B cell (primary cell): ENCODE data around the gene WFS1.

Experiments
- CTCF ChIP-seq: fragments of 200-600 bp; IDR thresholded peaks from one replicate; pipeline ENCODE4 v1.8.0; 2022; ENCODE audit warnings: antibody characterized with exemption, mild to moderate bottlenecking
- EZH2 ChIP-seq: IDR thresholded peaks from 2 replicates; pipeline ENCODE4 v1.6.1; 2012; ENCODE audit warnings: borderline replicate concordance, low read depth, mild to moderate bottlenecking, moderate library complexity, low read length; ENCODE audit not compliant: insufficient read depth, poor library complexity, severe bottlenecking

- TF ChIP-seq EZH2 (no peak), CTCF (no peak)
Measured at GRCh38 chr4:6222761-6223292, 46.8 kb upstream of the WFS1 start.
